Mesothelial cell of epicardium (in vitro differentiated cells): ENCODE data around the gene ARHGEF28. TPM values are rescaled to one million over a fixed set of nuclear protein-coding genes. Genes with fewer than 3 reads are reported as not detected.

Experiments
- DNase-seq, 2 experiments: peaks; one replicate each; pipeline ENCODE4 v3.0.0; 2021; ENCODE audit warnings: low spot score in 2 of 2; ENCODE audit not compliant: unreplicated experiment in 2 of 2
- H3K27ac Mint-ChIP-seq: 2 replicates; pipeline ENCODE4 v1.8.0; 2021; ENCODE audit warnings: mixed read lengths
- H3K27me3 Mint-ChIP-seq: 2 replicates; pipeline ENCODE4 v1.8.0; 2021; ENCODE audit warnings: low read depth, mixed read lengths
- H3K36me3 Mint-ChIP-seq: 2 replicates; pipeline ENCODE4 v1.8.0; 2021; ENCODE audit warnings: mixed read lengths
- H3K4me1 Mint-ChIP-seq: 2 replicates; pipeline ENCODE4 v1.8.0; 2021; ENCODE audit warnings: mixed read lengths
- H3K4me3 Mint-ChIP-seq: 2 replicates; pipeline ENCODE4 v1.8.0; 2021; ENCODE audit warnings: mild to moderate bottlenecking, moderate library complexity, mixed read lengths
- H3K9me3 Mint-ChIP-seq: 2 replicates; pipeline ENCODE4 v1.8.0; 2021; ENCODE audit warnings: mixed read lengths
- CTCF ChIP-seq: fragments of 200-600 bp; sonication (generic); IDR thresholded peaks from one replicate; pipeline ENCODE4 v1.5.0; 2021; ENCODE audit warnings: antibody characterized with exemption; ENCODE audit not compliant: unreplicated experiment
- total RNA-seq: library from RNA; stranded (reverse); gene quantifications from 3 replicates; pipeline ENCODE4 v1.2.1, GENCODE V29; 2021

The ARHGEF28 gene
- total RNA-seq, 1 donor from 2014 or later = 0.40 TPM

DNA sequence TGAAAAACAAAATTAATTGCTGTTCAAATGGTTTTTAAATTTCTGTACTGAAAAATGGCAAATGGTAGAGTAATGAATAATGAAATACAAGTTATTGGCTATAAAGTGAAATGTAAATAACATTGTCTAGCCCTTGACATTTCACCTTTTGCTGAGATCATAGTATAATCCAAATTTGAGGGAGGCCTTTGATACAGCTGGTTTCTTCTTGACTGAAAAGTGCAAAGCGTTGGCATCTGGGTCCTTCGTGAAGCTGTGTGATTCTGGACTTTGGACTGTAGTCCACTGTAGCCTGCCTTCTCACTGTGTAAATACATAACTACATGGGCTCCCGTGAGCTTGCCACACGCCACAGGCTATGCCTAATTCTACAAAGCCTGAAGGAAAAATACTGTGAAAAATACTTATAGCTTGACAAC, 52.3 kb downstream of the ARHGEF28 start:
- Mint-ChIP-seq H3K36me3 (no peaks in the 10 kb centered on the region), H3K4me1 (no peaks in the 10 kb centered on the region)
- no peak for TF ChIP-seq CTCF

DNA sequence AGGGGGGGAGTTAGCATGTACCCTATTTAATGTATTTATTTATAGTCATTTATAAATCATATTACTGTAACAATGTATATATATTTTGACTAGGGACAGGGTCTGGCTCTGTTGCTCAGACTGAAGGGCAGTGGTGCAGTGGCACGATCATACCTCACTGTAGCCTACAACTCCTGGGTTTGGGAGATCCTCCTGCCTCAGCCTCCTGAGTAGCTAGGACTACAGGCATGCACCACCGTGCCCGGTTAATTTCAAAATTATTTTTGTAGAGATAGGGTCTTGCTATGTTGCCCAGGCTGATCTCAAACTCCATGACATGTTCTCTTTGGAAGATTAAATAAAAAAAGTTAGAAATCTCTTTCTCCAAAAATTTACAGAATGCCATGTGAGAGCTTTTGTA, 52.8 kb downstream of the ARHGEF28 start:
- no peak for TF ChIP-seq CTCF
- Mint-ChIP-seq H3K27ac (no peak overlapping the region), H3K4me1 (no peaks in the 10 kb centered on the region), H3K27me3 (no peaks in the 10 kb centered on the region), H3K9me3 (no peaks in the 10 kb centered on the region), H3K36me3 (no peaks in the 10 kb centered on the region), H3K4me3 (no peak overlapping the region)
- no peak for DNase-seq

More for the DNA sequence above, 52.3 kb downstream of the ARHGEF28 start:
- Mint-ChIP-seq H3K27me3 (no peaks in the 10 kb centered on the region), H3K27ac (no peak overlapping the region), H3K9me3 (no peaks in the 10 kb centered on the region), H3K4me3 (no peak overlapping the region)
- DNase-seq = no peak

DNA sequence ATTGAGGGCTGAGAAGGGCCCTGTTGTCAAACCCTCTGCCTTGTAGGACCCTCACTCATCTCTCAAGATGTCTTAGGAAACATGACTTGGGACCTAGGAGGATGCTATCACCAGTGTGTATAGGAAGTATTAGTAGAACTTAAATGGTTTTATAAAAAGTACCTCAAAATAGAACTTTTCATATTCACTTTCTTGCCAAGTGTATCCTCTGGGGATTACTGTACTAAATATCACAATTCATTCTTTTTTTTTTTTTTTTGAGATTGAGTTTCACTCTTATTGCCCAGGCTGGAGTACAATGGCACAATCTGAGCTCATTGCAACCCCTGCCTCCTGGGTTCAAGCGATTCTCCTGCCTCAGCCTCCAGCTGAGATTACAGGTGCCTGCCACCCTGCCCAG, 56.2 kb downstream of the ARHGEF28 start:
- Mint-ChIP-seq H3K36me3 (no peaks in the 10 kb centered on the region), H3K9me3 (no peaks in the 10 kb centered on the region), H3K4me3 (no peak overlapping the region), H3K27ac (no peak overlapping the region), H3K4me1 (no peaks in the 10 kb centered on the region), H3K27me3 (no peaks in the 10 kb centered on the region)
- DNase-seq = no peak
- TF ChIP-seq CTCF = no peak

- no peaks in the 10 kb centered on the region for H3K27me3 Mint-ChIP-seq
- no peak overlapping the region for H3K4me3 Mint-ChIP-seq
- no peak overlapping the region for H3K27ac Mint-ChIP-seq
- H3K9me3 Mint-ChIP-seq = no peaks in the 10 kb centered on the region
- DNase-seq = no peak
- H3K4me1 Mint-ChIP-seq = no peaks in the 10 kb centered on the region
- H3K36me3 Mint-ChIP-seq = no peaks in the 10 kb centered on the region
- no peak for TF ChIP-seq CTCF
Measured at GRCh38 chr5:73684691-73685090, 58.7 kb downstream of the ARHGEF28 start.

- Mint-ChIP-seq H3K36me3 (no peaks in the 10 kb centered on the region), H3K4me1 (no peaks in the 10 kb centered on the region), H3K27me3 (peaks cover 2% of the 10 kb centered on the region), H3K9me3 (no peaks in the 10 kb centered on the region), H3K27ac (no peak overlapping the region), H3K4me3 (no peak overlapping the region)
- no peak for TF ChIP-seq CTCF
- DNase-seq = no peak
Measured at GRCh38 chr5:73686912-73687311, 60.9 kb downstream of the ARHGEF28 start.

DNA sequence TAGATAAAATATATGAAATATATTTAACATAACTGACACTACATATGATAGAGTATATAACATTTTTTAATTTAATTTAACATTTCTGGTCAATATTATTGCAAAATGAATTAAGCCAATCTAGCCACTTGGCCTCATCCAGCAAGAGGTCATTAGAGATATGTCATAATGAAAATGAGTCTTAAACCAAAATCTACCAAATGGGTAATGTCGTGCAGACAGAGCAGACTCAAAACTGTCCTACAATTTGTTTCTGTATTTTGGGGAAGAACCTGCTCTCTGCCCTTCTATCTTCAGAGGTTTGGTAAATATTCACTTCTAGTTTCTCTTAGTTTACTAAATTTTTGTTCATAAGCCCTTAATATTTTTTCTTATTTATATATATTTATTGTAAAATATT, 61.4 kb downstream of the ARHGEF28 start:
- no peak for TF ChIP-seq CTCF
- Mint-ChIP-seq H3K27ac (no peak overlapping the region), H3K36me3 (no peaks in the 10 kb centered on the region), H3K4me3 (no peak overlapping the region), H3K9me3 (no peaks in the 10 kb centered on the region), H3K27me3 (peaks cover 3% of the 10 kb centered on the region), H3K4me1 (no peaks in the 10 kb centered on the region)
- DNase-seq = no peak
